Measurements from ENCODE around the gene TRAF5. TPM values are rescaled to one million over a fixed set of nuclear protein-coding genes. Genes with fewer than 3 reads are reported as not detected.
A peak's percentile ranks its signal among the peaks of the same experiment; 100 is the strongest.

The TRAF5 gene
- total RNA-seq, 4 donors from 2014 or later: 1.5 to 3.9 (median 1.8) TPM

GRCh38 chr1:211324992-211325775 is 1.4 kb upstream of the TRAF5 start:
- intact Hi-C loops (cut with DNase I; ENCODE audit: low total_unique reads): loop anchor here (10.0 kb wide), 1 partner anchor 150 kb away; no protein-coding TSS in a partner anchor
- no peak for DNase-seq (ENCODE audit: low spot score in 2 of 2)
- WGBS, 2 donors: 84 to 88% methylated on average over 12 of the region's 12 CpGs
- TF ChIP-seq, protein P1, sequence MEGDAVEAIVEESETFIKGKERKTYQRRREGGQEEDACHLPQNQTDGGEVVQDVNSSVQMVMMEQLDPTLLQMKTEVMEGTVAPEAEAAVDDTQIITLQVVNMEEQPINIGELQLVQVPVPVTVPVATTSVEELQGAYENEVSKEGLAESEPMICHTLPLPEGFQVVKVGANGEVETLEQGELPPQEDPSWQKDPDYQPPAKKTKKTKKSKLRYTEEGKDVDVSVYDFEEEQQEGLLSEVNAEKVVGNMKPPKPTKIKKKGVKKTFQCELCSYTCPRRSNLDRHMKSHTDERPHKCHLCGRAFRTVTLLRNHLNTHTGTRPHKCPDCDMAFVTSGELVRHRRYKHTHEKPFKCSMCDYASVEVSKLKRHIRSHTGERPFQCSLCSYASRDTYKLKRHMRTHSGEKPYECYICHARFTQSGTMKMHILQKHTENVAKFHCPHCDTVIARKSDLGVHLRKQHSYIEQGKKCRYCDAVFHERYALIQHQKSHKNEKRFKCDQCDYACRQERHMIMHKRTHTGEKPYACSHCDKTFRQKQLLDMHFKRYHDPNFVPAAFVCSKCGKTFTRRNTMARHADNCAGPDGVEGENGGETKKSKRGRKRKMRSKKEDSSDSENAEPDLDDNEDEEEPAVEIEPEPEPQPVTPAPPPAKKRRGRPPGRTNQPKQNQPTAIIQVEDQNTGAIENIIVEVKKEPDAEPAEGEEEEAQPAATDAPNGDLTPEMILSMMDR (IDR thresholded peaks at IDR 0.05): no peak
- no peak for TF ChIP-seq POLR2A (IDR thresholded peaks at IDR 0.05)
- H3K4me3 ChIP-seq (ENCODE audit: low read depth, poor library complexity, severe bottlenecking): no peak overlapping the region

DNA sequence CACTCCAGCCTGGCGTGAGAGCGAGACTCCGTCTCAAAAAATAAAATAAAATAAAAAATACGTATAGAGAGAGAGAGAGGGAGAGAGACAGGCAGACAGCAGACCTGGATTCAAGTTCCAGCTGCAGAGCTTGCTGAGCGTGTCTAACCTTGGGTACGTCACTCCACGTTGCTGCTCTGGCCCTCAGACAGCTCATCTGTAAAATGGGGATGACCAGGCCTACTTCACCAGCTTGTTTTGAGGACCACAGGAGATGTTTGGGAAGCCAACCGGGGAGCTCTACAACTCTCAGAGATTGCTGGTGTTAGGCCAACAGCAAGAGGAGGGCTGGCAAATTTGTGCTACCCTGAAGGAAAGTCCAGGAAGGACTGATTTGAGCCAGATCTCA is 499 bp upstream of the TRAF5 start:
- WGBS, 2 donors: 78 to 80% methylated on average over 8 of the region's 8 CpGs
- TF ChIP-seq, protein P1 (IDR thresholded peaks at IDR 0.05): no peak
- no peak for TF ChIP-seq POLR2A (IDR thresholded peaks at IDR 0.05)
- intact Hi-C loops (cut with DNase I; ENCODE audit: low total_unique reads): loop anchor here (10.0 kb wide), 1 partner anchor 149 kb away; no protein-coding TSS in a partner anchor
- H3K4me3 ChIP-seq (ENCODE audit: low read depth, poor library complexity, severe bottlenecking): no peak overlapping the region
- DNase-seq (ENCODE audit: low spot score in 2 of 2): no peak

GRCh38 chr1:211327346-211327921 is 801 bp downstream of the TRAF5 start:
- peak overlapping the region; percentile 65 for H3K4me3 ChIP-seq (ENCODE audit: low read depth, poor library complexity, severe bottlenecking)
- intact Hi-C loops (cut with DNase I; ENCODE audit: low total_unique reads): loop anchor here (10.0 kb wide), 1 partner anchor 147 kb away; no protein-coding TSS in a partner anchor
- DNase-seq (ENCODE audit: low spot score in 2 of 2): no peak
- WGBS, 2 donors: 4 to 5% methylated on average over 16 of the region's 16 CpGs
- TF ChIP-seq POLR2A (IDR thresholded peaks at IDR 0.05): no peak
- TF ChIP-seq, protein P1 (IDR thresholded peaks at IDR 0.05): no peak

DNA sequence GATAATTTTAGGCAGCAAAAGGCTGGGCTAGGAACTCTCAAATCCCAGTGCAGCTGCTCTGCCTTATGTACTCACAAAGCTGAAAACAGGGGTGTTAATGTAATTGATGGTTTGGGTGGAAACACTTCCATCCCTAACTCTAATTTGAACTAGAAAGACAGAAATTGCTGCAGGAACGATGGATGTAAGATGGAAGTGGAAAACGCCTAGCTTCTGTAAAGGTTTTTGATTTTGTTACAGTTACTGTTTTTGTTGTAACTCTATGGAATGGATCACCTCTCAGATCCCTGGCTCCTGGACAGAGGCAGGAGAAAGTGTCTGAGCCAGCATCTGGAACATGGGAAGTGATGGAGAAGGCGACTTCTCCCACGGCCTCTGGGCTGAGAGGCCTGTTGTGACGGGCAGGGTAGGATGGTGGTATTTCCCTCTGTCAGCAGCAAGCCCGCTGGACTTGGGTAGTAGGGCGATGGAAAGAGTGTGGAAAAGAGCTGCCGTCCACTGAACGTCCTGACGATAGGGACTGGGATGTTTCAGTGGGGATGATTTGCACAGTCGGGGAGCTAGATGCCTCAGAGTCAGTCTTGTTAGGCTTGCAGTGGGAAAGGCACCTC is 1.6 kb downstream of the TRAF5 start:
- no peak for TF ChIP-seq POLR2A (IDR thresholded peaks at IDR 0.05)
- TF ChIP-seq, protein P1 (IDR thresholded peaks at IDR 0.05): no peak
- intact Hi-C loops (cut with DNase I; ENCODE audit: low total_unique reads): loop anchor here (10.0 kb wide), 1 partner anchor 147 kb away; no protein-coding TSS in a partner anchor

GRCh38 chr1:211328866-211329475 is 2.3 kb downstream of the TRAF5 start:
- WGBS, 2 donors: 74 to 85% methylated on average over 6 of the region's 6 CpGs
- no peak for TF ChIP-seq POLR2A (IDR thresholded peaks at IDR 0.05)
- TF ChIP-seq, protein P1 (IDR thresholded peaks at IDR 0.05): no peak
- no peak overlapping the region for H3K4me3 ChIP-seq (ENCODE audit: low read depth, poor library complexity, severe bottlenecking)
- DNase-seq (ENCODE audit: low spot score in 2 of 2): no peak
- intact Hi-C loops (cut with DNase I; ENCODE audit: low total_unique reads): loop anchor here (10.0 kb wide), 1 partner anchor 146 kb away; no protein-coding TSS in a partner anchor

More for the DNA sequence above, 1.6 kb downstream of the TRAF5 start:
- no peak overlapping the region for H3K4me3 ChIP-seq (ENCODE audit: low read depth, poor library complexity, severe bottlenecking)
- WGBS, 2 donors: 86 to 88% methylated on average over 11 of the region's 11 CpGs
- DNase-seq (ENCODE audit: low spot score in 2 of 2): no peak
